Measurements from ENCODE around the gene SPTAN1. TPM values are rescaled to one million over a fixed set of nuclear protein-coding genes. Genes with fewer than 3 reads are reported as not detected.

Gene SPTAN1
- total and polyA plus RNA-seq, 2 donors (not counting 3 experiments of a cell fraction or from before 2014, with no cell fraction given), result 408 to 502 TPM

DNA sequence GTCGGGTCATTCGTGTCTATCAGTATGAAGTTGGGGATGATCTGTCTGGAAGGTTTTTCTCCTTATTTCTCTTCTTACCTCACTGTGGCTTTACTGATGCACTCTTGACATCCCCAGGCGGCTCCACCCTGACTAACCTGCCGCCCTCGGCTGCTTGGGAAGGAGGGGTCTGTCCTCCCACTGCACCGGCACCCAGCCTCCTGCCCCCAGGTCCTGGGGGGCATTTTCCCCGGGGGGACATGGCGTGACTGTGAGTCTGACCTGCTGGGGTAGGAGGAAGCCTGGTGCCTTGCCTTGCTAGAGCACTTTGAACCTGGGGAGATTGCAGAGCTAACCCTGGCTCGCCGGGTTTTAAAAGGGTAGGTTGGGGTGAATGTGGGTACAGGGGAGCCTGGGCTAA is 76.7 kb downstream of the SPTAN1 start:
- H3K9me3 ChIP-seq (replicated peaks; ENCODE audit: control insufficient read depth, insufficient read depth, low read length), result no peaks in the 10 kb centered on the region
- no peak for FAIRE-seq
- H3K4me1 ChIP-seq (ENCODE audit: control insufficient read depth, extremely low read depth, insufficient read depth, low read length), result no peaks in the 10 kb centered on the region
- intact Hi-C loops (cut with micrococcal nuclease) (no loop called here), dilution Hi-C loops (cut with MboI; ENCODE audit: extremely low pct_ligation_motif_present, low sequenced_read_pairs) (no loop called here)
- H3K4me3 ChIP-seq (replicated peaks in 1 of 3; ENCODE audit: insufficient read depth in 1 of 3, low read depth in 1 of 3, low read length in 3 of 3), result no peak overlapping the region
- no peak overlapping the region for H2AFZ ChIP-seq (ENCODE audit: low read depth, low read length)
- no peaks in the 10 kb centered on the region for H3K79me2 ChIP-seq (ENCODE audit: control insufficient read depth, insufficient read depth, low read length)
- POLR2A ChIA-PET, result no interaction called here
- no peak overlapping the region for H3K4me2 ChIP-seq (ENCODE audit: insufficient read depth, low read length)
- H3K9me1 ChIP-seq (replicated peaks; ENCODE audit: control insufficient read depth, extremely low read depth, insufficient read depth, low read length), result no peaks in the 10 kb centered on the region
- no peaks in the 10 kb centered on the region for H3K27me3 ChIP-seq (ENCODE audit: control insufficient read depth in 2 of 2, insufficient read depth in 2 of 2, low read length in 2 of 2)
- no peak for DNase-seq (ENCODE audit: low read depth, low spot score)
- H4K20me1 ChIP-seq (replicated peaks; ENCODE audit: control insufficient read depth, extremely low read depth, insufficient read depth, low read length), result no peaks in the 10 kb centered on the region
- CTCF ChIA-PET, result no interaction called here
- peaks cover 45 to 88% of the 10 kb centered on the region in 2 experiments for H3K36me3 ChIP-seq (ENCODE audit: control insufficient read depth in 2 of 2, extremely low read depth in 1 of 2, insufficient read depth in 2 of 2, low read length in 2 of 2)
- H3K9ac ChIP-seq (replicated peaks; ENCODE audit: extremely low read depth, insufficient read depth, low read length), result no peak overlapping the region
- no peak overlapping the region for H3K27ac ChIP-seq (ENCODE audit: insufficient read depth, low read depth, low read length)
- TF ChIP-seq POLR2A (IDR thresholded peaks at IDR 0.05; ENCODE audit: low read depth, low read length) (no peak), POLR2AphosphoS5 (IDR thresholded peaks at IDR 0.05; ENCODE audit: insufficient read depth, low read depth, low read length) (no peak), EZH2 (IDR thresholded peaks at IDR 0.05; ENCODE audit: borderline replicate concordance, low read depth, low read length, severe bottlenecking) (no peak), JUN (IDR thresholded peaks at IDR 0.05; ENCODE audit: borderline replicate concordance, insufficient read depth, insufficient read length, low read depth) (no peak), GATA2 (IDR thresholded peaks at IDR 0.05; ENCODE audit: insufficient read depth, insufficient read length, low read depth, low read length) (no peak), MYC (IDR thresholded peaks at IDR 0.05; ENCODE audit: low read depth, low read length) (no peak), FOS (IDR thresholded peaks at IDR 0.05; ENCODE audit: borderline replicate concordance, insufficient read depth, low read length) (no peak)
- TF ChIP-seq, protein P1, sequence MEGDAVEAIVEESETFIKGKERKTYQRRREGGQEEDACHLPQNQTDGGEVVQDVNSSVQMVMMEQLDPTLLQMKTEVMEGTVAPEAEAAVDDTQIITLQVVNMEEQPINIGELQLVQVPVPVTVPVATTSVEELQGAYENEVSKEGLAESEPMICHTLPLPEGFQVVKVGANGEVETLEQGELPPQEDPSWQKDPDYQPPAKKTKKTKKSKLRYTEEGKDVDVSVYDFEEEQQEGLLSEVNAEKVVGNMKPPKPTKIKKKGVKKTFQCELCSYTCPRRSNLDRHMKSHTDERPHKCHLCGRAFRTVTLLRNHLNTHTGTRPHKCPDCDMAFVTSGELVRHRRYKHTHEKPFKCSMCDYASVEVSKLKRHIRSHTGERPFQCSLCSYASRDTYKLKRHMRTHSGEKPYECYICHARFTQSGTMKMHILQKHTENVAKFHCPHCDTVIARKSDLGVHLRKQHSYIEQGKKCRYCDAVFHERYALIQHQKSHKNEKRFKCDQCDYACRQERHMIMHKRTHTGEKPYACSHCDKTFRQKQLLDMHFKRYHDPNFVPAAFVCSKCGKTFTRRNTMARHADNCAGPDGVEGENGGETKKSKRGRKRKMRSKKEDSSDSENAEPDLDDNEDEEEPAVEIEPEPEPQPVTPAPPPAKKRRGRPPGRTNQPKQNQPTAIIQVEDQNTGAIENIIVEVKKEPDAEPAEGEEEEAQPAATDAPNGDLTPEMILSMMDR (IDR thresholded peaks at IDR 0.05; ENCODE audit: extremely low read depth in 1 of 2, insufficient read depth in 1 of 2, low read depth in 1 of 2, low read length in 2 of 2), result no peak
- TF ChIP-seq, protein P2, sequence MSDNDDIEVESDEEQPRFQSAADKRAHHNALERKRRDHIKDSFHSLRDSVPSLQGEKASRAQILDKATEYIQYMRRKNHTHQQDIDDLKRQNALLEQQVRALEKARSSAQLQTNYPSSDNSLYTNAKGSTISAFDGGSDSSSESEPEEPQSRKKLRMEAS (IDR thresholded peaks at IDR 0.05; ENCODE audit: insufficient read depth, insufficient read length), result no peak
- BruUV-seq (replicated peaks), result no TSS peak

Data from endothelial cell of umbilical vein (primary cell).